Measurements from ENCODE around the gene SRPK2.
"Not testable (repeated sequence)": the region's sequence is repeated elsewhere in the genome, so short reads cannot be mapped to it uniquely, and the experiment has no call there.

Gene SRPK2

DNA sequence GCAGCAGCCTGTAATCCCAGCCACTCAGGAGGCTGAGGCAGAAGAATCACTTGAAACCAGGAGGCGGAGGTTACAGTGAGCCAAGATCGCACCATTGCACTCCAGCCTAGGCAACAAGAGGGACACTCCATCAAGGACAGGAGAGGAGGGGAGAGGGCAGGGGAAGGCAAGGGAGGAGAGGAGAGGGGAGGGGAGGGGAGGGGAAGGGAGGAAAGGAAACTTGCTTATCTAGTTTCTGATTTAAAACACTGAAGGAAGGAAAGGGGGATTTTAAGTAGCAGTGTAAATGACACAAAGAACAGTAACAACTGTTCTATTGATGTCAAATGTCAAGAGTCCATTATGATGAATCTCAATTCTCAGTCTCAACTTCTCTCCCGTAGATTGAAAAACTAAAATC, 43.7 kb downstream of the SRPK2 start:
- DNase-seq: no peak

GRCh38 chr7:105339404-105340323, 49.1 kb downstream of the SRPK2 start:
- peak in 1 of 56 donors; percentile 5 for DNase-seq

- peak in 1 of 56 donors; percentile 12 for DNase-seq
Observed at GRCh38 chr7:105337529-105337928, 51.2 kb downstream of the SRPK2 start.

- DNase-seq: no peak
Observed at GRCh38 chr7:105336009-105336408, 52.7 kb downstream of the SRPK2 start.

GRCh38 chr7:105332661-105333060, 56.1 kb downstream of the SRPK2 start:
- not testable (repeated sequence) for DNase-seq

DNA sequence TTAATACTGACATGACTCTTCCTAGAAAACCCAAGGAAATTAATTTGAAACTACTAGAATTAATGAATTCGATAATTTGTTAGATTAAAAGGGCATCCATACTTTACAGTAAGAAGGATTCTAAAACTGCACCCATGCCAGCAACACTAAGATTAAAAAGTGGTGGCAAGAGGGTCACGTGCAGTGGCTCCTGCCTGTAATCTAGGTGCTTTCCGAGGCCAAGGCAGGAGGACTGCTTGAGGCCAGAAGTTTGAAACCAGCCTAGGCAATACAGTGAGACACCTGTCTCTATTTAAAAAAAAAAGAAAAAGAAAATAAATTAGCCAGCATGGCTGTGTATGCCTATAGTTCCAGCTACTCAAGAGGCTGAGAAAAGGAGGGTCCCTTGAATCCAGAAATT, 58.2 kb downstream of the SRPK2 start:
- DNase-seq: no peak

DNA sequence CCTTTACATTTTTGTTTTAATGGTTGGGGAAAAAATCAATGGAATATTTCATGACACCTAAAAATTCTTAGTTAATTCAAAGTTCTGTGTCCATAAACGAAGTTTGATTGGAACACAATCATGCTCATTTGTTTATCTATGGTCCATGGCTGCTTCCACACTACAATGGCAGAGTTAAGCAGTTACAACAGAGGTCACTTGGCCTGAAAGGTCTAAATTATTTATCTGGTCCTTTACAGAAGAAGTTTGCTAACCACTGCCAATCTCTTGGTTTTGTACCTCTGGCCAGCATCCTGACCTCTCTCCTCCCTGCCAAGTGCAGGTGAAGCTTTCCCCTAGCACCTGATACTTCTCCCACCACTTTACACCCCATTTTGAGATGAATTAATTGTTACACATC, 61.5 kb downstream of the SRPK2 start:
- DNase-seq: no peak

GRCh38 chr7:105325216-105325904, 63.4 kb downstream of the SRPK2 start:
- no peak for DNase-seq

DNA sequence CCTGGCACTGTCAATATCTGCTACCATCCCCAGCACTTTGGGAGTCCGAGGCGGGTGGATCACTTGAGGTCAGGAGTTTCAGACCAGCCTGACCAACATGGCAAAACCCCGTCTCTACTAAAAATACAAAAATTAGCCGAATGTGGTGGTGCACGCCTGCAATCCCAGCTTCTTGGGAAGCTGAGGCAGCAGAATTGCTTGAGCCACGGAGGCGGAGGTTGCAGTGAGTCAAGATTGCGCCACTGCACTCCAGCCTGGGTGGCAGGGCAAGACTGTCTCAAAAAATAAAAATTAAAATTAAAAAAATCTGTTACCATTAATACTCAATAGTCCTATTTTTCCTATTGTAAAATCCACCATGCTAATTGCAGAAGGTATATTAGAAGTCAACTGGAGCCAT, 64.1 kb downstream of the SRPK2 start:
- not testable (repeated sequence) for DNase-seq

DNA sequence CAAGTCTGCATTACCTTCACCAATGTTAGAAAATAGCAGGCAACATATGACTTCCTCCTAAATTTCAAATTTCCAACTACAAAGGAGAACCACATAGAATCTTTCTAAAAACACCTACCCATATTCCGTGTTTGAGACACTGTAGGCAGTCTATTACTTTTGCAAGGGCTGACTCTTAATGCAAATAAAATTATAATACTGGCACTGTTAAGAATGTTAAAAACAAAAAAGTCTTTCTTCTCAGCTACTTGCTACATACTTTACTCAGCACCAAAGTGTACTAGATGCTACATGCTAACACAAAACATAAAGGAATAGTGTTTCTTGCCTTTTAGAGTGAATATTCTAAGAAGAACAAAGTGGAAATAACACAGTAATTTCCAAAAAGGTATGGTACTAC, 65.4 kb downstream of the SRPK2 start:
- no peak for DNase-seq

DNA sequence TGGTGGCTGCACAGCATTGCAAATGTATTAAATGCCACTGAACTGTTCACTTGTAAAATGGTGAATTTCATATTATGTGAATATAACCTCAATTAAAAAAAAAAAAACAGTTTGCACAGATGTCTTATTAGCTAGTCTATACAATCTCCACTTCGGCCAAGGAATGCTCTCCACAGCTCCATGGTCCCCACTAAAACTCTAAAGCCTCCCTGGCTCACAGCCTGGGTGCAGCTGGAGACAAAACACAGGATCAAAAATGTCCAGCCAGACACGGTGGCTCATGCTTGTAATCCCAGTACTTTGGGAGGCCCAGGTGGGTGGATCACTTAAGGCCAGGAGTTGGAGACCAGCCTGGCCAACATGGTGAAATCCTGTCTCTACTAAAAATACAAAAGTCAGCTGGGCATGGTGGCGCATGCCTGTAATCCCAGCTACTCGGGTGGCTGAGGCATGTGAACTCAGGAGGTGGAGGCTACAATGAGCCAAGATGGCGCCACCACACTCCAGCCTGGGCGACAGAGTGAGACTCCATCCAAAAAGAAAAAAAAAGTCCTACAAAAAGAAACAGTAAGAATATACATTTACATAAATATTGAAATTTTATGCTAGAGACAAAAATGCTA, 66.0 kb downstream of the SRPK2 start:
- DNase-seq: no peak

DNA sequence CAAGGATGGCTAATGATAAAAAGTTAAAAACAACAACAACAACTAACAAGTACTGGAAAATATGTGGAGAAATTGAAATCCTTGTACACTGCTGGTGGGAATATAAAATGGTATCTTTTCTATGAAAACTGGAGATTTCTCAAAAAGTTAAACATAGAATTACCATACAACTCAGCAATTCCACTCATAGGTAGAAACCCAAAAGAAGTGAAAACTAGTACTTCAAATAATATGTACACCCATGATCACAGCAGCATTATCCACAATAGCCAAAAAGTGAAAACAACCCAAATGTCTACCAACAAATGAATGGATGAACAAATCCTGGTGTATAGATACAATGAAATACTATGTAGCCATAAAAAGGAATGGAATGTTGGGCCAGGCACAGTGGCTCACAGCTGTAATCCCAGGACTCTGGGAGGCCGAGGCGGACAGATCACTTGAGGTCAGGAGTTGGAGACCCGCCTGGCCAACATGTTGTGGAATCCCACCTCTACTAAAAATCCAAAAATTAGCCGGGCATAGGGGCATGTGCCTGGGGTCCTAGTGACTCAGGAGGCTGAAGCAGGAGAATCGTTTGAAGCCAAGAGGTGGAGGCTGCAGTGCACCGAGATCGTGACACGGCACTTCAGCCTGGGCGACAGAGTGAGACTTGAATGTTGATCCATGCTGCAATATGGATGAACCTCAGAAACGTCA, 66.8 kb downstream of the SRPK2 start:
- DNase-seq: no peak

DNA sequence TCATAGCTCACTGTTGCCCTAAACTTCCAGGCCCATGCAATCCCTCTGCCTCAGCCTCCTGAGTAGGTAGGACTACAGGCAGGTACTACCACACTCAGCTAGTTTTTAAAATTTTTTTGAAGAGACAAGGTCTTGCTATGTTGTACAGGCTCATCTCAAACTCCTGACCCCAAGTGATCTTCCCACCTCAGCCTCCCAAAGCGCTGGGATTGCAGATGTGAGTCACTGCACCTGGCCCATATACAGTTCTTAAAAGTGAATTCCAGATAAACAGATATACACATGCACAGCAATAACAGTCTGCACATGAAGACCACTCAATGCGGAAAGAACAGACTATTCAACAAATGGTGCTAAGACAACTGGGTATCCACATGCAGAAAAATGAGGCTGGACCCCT, 67.8 kb downstream of the SRPK2 start:
- no peak for DNase-seq

DNA sequence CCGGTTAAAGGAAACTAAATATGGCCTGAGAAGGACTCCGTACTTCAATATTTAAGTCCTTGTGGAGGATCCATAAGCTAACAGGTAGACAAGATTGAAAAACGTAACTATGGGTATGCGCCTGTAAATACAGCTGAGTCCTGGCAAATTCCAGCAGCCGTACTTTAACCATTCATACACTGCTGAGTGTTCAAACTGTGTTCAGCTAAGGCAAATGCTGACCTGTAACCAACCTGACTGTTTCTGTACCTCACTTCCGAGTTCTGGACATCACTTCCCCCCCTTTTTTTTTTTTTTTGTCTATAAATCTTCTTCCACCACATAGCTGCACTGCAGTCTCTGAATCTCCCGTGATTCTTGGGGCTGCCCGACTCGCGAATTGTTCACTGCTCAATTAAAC, 69.1 kb downstream of the SRPK2 start:
- no peak for DNase-seq

GRCh38 chr7:105316578-105317344, 72.0 kb downstream of the SRPK2 start:
- DNase-seq: no peak

DNA sequence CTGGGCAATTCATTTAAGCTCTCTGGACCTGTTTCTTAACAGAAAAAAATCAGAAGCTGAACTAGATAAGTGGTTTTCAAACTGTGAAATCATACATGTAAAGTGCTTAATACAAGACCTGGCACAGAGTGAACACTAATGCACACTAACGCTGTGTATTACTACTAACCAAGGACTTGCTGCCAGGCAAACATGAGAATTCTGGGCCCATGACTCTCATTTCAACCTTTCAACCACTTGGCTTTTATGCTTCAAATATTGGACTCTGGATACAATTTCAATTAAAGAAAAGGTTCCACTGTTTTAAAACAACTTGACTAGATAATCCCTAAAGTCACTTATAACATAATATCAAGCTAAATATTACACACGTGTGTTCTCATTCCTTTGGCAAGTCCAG, 73.4 kb downstream of the SRPK2 start:
- DNase-seq: no peak

DNA sequence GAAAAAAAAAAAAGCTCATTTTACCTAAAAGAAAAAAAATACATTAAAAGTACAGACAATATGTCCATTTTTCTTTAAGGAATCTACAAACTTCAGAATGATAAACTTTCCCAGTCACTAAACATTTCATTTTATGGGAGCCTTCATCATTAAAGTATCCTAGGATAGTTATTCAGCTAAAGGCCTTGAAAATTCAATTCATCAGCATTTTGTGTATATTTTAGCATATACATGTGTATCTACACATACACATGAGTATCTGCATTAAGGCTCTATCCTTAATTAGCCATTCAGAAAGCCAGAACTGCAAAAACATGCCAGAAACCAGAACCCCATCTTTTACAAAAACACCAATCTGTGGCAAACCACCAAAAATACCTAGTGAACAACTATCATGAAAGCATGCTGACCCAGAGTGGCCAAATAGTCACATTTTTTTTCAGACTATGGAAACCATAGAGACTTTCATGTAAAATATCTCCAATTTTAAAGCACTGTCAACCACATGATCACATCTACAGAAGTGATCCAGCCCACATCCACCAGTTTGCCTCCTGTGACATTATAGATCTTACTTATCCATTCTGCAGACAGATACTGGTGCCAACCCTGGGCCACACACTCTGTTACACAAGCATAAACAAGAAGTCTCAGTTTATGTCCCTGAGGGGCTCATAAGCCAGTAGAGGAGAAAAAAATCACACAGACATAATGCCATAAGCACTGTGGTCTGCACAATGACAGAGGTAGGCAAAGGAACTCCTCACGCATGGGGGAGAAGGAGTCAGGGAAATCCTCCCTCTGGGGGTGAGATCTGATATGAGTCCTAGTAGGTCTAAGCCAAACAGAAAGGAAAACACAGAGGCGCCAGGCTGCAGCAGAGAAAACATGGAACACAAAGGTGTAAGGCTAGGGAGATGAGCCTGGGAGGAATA, 79.2 kb downstream of the SRPK2 start:
- peak in 2 of 56 donors; percentile 6 to 9 for DNase-seq

GRCh38 chr7:105307163-105307672, 81.5 kb downstream of the SRPK2 start:
- DNase-seq: peak in 10 of 56 donors; percentile 2 to 19 (median 8)

GRCh38 chr7:105306298-105306748, 82.4 kb downstream of the SRPK2 start:
- DNase-seq: no peak
